MM.1S (cell line): ENCODE data around the gene ARSI.

Source experiments
- DNase-seq: peaks from one replicate; pipeline ENCODE4 v3.0.0-alpha.2; 2015
- H2AFZ ChIP-seq: fragments of 300-600 bp; sonication (generic); 2 replicates; pipeline ENCODE4 v1.6.0; 2016; ENCODE audit warnings: antibody characterized with exemption, low read length
- H3F3A ChIP-seq: fragments of 300-600 bp; sonication (generic); 2 replicates; pipeline ENCODE4 v1.6.1; 2016; ENCODE audit warnings: mild to moderate bottlenecking, antibody characterized with exemption, low read length, moderate library complexity, mixed read lengths; ENCODE audit not compliant: insufficient read depth
- H3K27ac ChIP-seq: fragments of 300-600 bp; sonication (generic); 2 replicates; pipeline ENCODE4 v1.5.1; 2016; ENCODE audit warnings: mild to moderate bottlenecking, low read length
- H3K27me3 ChIP-seq: fragments of 300-600 bp; sonication (generic); replicated peaks from 2 replicates; pipeline ENCODE4 v1.6.0; 2016; ENCODE audit warnings: low read length; ENCODE audit not compliant: insufficient read depth
- H3K36me3 ChIP-seq: fragments of 300-600 bp; sonication (generic); replicated peaks from 2 replicates; pipeline ENCODE4 v1.6.1; 2016; ENCODE audit warnings: mild to moderate bottlenecking, low read length, mixed read lengths; ENCODE audit not compliant: insufficient read depth
- H3K4me1 ChIP-seq: fragments of 300-600 bp; sonication (generic); 2 replicates; pipeline ENCODE4 v1.6.1; 2016; ENCODE audit warnings: low read length, mixed read lengths
- H3K4me2 ChIP-seq: fragments of 300-600 bp; sonication (generic); 2 replicates; pipeline ENCODE4 v1.6.0; 2016; ENCODE audit warnings: low read depth, low read length
- H3K4me3 ChIP-seq: fragments of 300-600 bp; sonication (generic); 2 replicates; pipeline ENCODE4 v1.5.1; 2016; ENCODE audit warnings: low read length, mixed read lengths
- H3K79me2 ChIP-seq: fragments of 300-600 bp; sonication (generic); 2 replicates; pipeline ENCODE4 v1.6.1; 2016; ENCODE audit warnings: mixed run types, low read length, mixed read lengths
- H3K9ac ChIP-seq: fragments of 300-600 bp; sonication (generic); 2 replicates; pipeline ENCODE4 v1.6.1; 2016; ENCODE audit warnings: low read length, mixed read lengths
- H3K9me2 ChIP-seq: fragments of 300-600 bp; sonication (generic); replicated peaks from 2 replicates; pipeline ENCODE4 v1.6.1; 2016; ENCODE audit warnings: mild to moderate bottlenecking, low read length, mixed read lengths; ENCODE audit not compliant: insufficient read depth
- H3K9me3 ChIP-seq: fragments of 300-600 bp; sonication (generic); replicated peaks from 2 replicates; pipeline ENCODE4 v1.6.1; 2016; ENCODE audit warnings: mild to moderate bottlenecking, low read length, mixed read lengths; ENCODE audit not compliant: insufficient read depth
- H4K20me1 ChIP-seq: fragments of 300-600 bp; sonication (generic); 2 replicates; pipeline ENCODE4 v1.6.1; 2016; ENCODE audit warnings: mild to moderate bottlenecking, low read length, moderate library complexity, mixed read lengths; ENCODE audit not compliant: insufficient read depth
- EZH2 ChIP-seq: fragments of 300-600 bp; sonication (generic); optimal IDR thresholded peaks from 2 replicates; pipeline ENCODE3; 2017; ENCODE audit warnings: low read depth, mild to moderate bottlenecking, antibody characterized with exemption, low read length, mixed read lengths
- EZH2phosphoT487 ChIP-seq: fragments of 300-600 bp; sonication (generic); IDR thresholded peaks from 2 replicates; pipeline ENCODE4 v1.6.1; 2018; ENCODE audit warnings: antibody characterized with exemption, low read length
- TF ChIP-seq, protein P1 (sequence below): fragments of 300-600 bp; sonication (generic); IDR thresholded peaks from 2 replicates; pipeline ENCODE4 v1.5.1; 2016; ENCODE audit warnings: antibody characterized with exemption, low read length, mixed read lengths

The ARSI gene

DNA sequence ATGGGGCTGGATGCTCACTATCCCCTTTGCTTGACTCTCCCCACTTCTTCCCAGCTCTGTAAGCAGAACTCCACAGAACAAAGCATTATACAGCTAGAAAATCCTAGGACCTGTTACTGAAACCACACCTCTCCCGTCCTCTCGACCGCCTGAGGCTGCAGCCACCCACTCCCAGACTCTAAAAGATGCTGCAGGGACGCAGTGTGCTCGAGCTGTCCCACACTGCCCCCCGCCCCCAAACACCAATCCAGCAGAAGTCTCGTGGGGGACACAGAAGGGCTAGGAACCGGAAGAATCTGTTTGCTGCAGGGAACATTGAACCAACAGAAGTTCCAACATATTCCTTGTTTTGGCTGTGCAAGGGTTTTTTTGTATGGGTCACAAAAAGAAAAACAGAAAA is 20.7 kb downstream of the ARSI start:
- TF ChIP-seq EZH2phosphoT487 (no peak), EZH2 (no peak)
- TF ChIP-seq, protein P1, sequence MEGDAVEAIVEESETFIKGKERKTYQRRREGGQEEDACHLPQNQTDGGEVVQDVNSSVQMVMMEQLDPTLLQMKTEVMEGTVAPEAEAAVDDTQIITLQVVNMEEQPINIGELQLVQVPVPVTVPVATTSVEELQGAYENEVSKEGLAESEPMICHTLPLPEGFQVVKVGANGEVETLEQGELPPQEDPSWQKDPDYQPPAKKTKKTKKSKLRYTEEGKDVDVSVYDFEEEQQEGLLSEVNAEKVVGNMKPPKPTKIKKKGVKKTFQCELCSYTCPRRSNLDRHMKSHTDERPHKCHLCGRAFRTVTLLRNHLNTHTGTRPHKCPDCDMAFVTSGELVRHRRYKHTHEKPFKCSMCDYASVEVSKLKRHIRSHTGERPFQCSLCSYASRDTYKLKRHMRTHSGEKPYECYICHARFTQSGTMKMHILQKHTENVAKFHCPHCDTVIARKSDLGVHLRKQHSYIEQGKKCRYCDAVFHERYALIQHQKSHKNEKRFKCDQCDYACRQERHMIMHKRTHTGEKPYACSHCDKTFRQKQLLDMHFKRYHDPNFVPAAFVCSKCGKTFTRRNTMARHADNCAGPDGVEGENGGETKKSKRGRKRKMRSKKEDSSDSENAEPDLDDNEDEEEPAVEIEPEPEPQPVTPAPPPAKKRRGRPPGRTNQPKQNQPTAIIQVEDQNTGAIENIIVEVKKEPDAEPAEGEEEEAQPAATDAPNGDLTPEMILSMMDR, result no peak
- H3K27ac ChIP-seq, result no peak overlapping the region
- no peaks in the 10 kb centered on the region for H3K9me3 ChIP-seq
- H3K4me1 ChIP-seq, result no peaks in the 10 kb centered on the region
- H3F3A ChIP-seq, result no peaks in the 10 kb centered on the region
- H2AFZ ChIP-seq, result no peak overlapping the region
- no peaks in the 10 kb centered on the region for H4K20me1 ChIP-seq
- H3K4me2 ChIP-seq, result no peak overlapping the region
- no peak overlapping the region for H3K4me3 ChIP-seq
- H3K9ac ChIP-seq, result no peak overlapping the region
- no peaks in the 10 kb centered on the region for H3K79me2 ChIP-seq
- H3K9me2 ChIP-seq, result no peaks in the 10 kb centered on the region
- DNase-seq, result no peak
- H3K36me3 ChIP-seq, result no peaks in the 10 kb centered on the region
- no peaks in the 10 kb centered on the region for H3K27me3 ChIP-seq

DNA sequence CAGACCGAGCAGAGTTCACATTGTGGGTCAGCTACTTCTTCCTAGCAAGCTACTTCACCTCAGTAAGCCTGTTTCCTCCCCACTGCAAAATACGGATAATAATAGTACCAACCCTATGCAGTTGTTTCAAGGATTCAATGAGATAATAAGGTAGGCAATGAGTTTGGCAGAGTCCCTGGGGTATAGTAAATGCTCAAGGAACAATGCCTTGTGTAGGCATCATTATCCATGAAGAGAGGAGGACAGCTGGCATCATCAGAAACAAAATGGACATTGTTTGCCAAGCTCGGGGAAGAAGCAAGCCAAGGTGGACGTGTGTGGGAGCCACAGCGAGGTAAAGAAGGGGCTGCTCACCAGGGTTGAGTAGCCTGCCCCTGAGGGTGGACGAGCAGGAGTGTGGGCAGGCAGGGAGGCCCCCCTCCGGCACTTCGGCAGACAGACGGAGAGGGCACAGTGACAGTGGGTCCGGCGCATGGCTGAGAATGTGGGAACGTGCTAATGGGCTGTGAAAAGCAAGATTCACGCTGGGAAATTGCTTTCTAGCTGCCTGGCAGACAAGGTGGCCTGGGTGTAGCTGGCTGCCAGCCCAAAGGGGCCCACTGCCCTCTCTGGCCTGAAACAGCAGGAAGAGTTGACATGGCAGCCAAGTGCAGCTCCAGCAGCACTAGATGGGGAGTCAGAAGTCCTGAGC is 23.2 kb downstream of the ARSI start:
- no peaks in the 10 kb centered on the region for H3F3A ChIP-seq
- no peak for DNase-seq
- H3K4me1 ChIP-seq, result no peaks in the 10 kb centered on the region
- H3K9ac ChIP-seq, result no peak overlapping the region
- no peaks in the 10 kb centered on the region for H4K20me1 ChIP-seq
- H3K9me3 ChIP-seq, result no peaks in the 10 kb centered on the region
- H3K4me3 ChIP-seq, result no peak overlapping the region
- H3K4me2 ChIP-seq, result no peak overlapping the region
- no peak for TF ChIP-seq EZH2phosphoT487
- TF ChIP-seq, protein P1, result no peak
- TF ChIP-seq EZH2, result no peak
- H3K27ac ChIP-seq, result no peak overlapping the region
- no peaks in the 10 kb centered on the region for H3K9me2 ChIP-seq
- no peak overlapping the region for H2AFZ ChIP-seq
- H3K27me3 ChIP-seq, result no peaks in the 10 kb centered on the region
- no peaks in the 10 kb centered on the region for H3K79me2 ChIP-seq
- H3K36me3 ChIP-seq, result no peaks in the 10 kb centered on the region

- H3K9me2 ChIP-seq, result no peaks in the 10 kb centered on the region
- no peaks in the 10 kb centered on the region for H3K36me3 ChIP-seq
- H2AFZ ChIP-seq, result no peak overlapping the region
- H3K4me1 ChIP-seq, result no peaks in the 10 kb centered on the region
- H3K27me3 ChIP-seq, result no peaks in the 10 kb centered on the region
- no peak for DNase-seq
- no peak overlapping the region for H3K4me3 ChIP-seq
- no peaks in the 10 kb centered on the region for H3K9me3 ChIP-seq
- no peak overlapping the region for H3K27ac ChIP-seq
- H3K9ac ChIP-seq, result no peak overlapping the region
- H4K20me1 ChIP-seq, result no peaks in the 10 kb centered on the region
- TF ChIP-seq, protein P1, result no peak
- TF ChIP-seq EZH2 (no peak), EZH2phosphoT487 (no peak)
- no peaks in the 10 kb centered on the region for H3F3A ChIP-seq
- H3K79me2 ChIP-seq, result no peaks in the 10 kb centered on the region
- H3K4me2 ChIP-seq, result no peak overlapping the region
These were observed 23.8 kb downstream of the ARSI start for GRCh38 chr5:150278916-150279315.
